Panc1 (cell line): ENCODE results near the gene DAPK2. TPM values are rescaled to one million over a fixed set of nuclear protein-coding genes. Genes with fewer than 3 reads are reported as not detected.

Source experiments
- ATAC-seq: fragments of 200-7000 bp; cut with Tn5 transposase; 2 replicates; pipeline ENCODE4 v1.9.1; 2020; ENCODE audit warnings: mild to moderate bottlenecking, moderate library complexity
- BruUV-seq: library from RNA; stranded (reverse); fragments of 400-500 nt; replicated peaks from 2 replicates; lab custom pipeline; 2021; lab: Mats Ljungman, UMichigan
- CTCF ChIA-PET: fragments of 300-600 bp; sonication (Branson Sonifier 250); formaldehyde crosslinking; loops from one replicate; lab custom pipeline; 2022; ENCODE audit warnings: antibody characterized with exemption; lab: Charles Lee
- POLR2A ChIA-PET: fragments of 300-600 bp; sonication (Branson Sonifier 250); formaldehyde crosslinking; loops from one replicate; lab custom pipeline; 2022; ENCODE audit warnings: antibody characterized with exemption; lab: Charles Lee
- DNase-seq: peaks from one replicate; pipeline ENCODE4 v3.0.0-alpha.2; 2010; ENCODE audit warnings: low read depth, low spot score
- H3K27ac ChIP-seq: 2 replicates; pipeline ENCODE4 v1.5.1; 2011; ENCODE audit warnings: mild to moderate bottlenecking, low read length, inconsistent platforms
- H3K27me3 ChIP-seq: fragments of 200-500 bp; sonication (Bioruptor generic); 2 replicates; pipeline ENCODE4 v1.6.0; 2014; ENCODE audit warnings: low read length, inconsistent platforms; ENCODE audit not compliant: control insufficient read depth, insufficient read depth
- H3K36me3 ChIP-seq: fragments of 200-500 bp; sonication (Bioruptor generic); 2 replicates; pipeline ENCODE4 v1.5.1; 2014; ENCODE audit warnings: inconsistent platforms, mild to moderate bottlenecking, low read length, moderate library complexity; ENCODE audit not compliant: control insufficient read depth, insufficient read depth
- H3K4me1 ChIP-seq: 2 replicates; pipeline ENCODE4 v1.5.1; 2011; ENCODE audit warnings: inconsistent platforms, mild to moderate bottlenecking, low read length, moderate library complexity; ENCODE audit not compliant: control insufficient read depth, insufficient read depth
- H3K4me3 ChIP-seq, 2 experiments: 2 replicates each; pipeline ENCODE4 v1.5.1; 2011 to 2012; ENCODE audit warnings: low read depth in 2 of 2, low read length in 2 of 2, mild to moderate bottlenecking in 2 of 2, inconsistent platforms in 1 of 2, moderate library complexity in 1 of 2
- H3K9me3 ChIP-seq: fragments of 200-500 bp; sonication (Bioruptor generic); 2 replicates; pipeline ENCODE4 v1.5.1; 2014; ENCODE audit warnings: low read depth, mild to moderate bottlenecking, inconsistent platforms, low read length, moderate library complexity; ENCODE audit not compliant: control insufficient read depth, insufficient read depth
- POLR2AphosphoS5 ChIP-seq: IDR thresholded peaks from 2 replicates; pipeline ENCODE4 v1.6.1; 2012; ENCODE audit warnings: mild to moderate bottlenecking, low read depth, low read length, moderate library complexity
- SIN3A ChIP-seq: IDR thresholded peaks from 2 replicates; pipeline ENCODE4 v1.6.1; 2012; ENCODE audit warnings: low read depth, mild to moderate bottlenecking, low read length, moderate library complexity, borderline replicate concordance; ENCODE audit not compliant: insufficient read depth
- TCF7L2 ChIP-seq: IDR thresholded peaks from 2 replicates; pipeline ENCODE4 v1.6.1; 2011; ENCODE audit warnings: mild to moderate bottlenecking, low read depth, low read length, inconsistent platforms
- in situ Hi-C: cut with HindIII; loops from 2 replicates; pipeline ENCODE4 v1.10.0; 2016; ENCODE audit warnings: low sequenced_read_pairs, low pct_unique_long_range_greater_than_20kb
- intact Hi-C: fragments of 100-400 bp; cut with micrococcal nuclease; formaldehyde crosslinking; loops from one replicate; pipeline ENCODE4 v1.10.0; 2022; ENCODE audit not compliant: unreplicated experiment
- total RNA-seq: library from RNA; stranded (reverse); gene quantifications from one replicate; pipeline ENCODE4 v1.2.1, GENCODE V29; 2021; ENCODE audit not compliant: unreplicated experiment
- TF ChIP-seq, protein P1 (sequence below), 2 experiments: IDR thresholded peaks; 2 replicates each; pipeline ENCODE4 v1.6.1; 2011 to 2012; ENCODE audit warnings: low read depth in 2 of 2, control low read depth in 1 of 2, low read length in 1 of 2, mild to moderate bottlenecking in 1 of 2, moderate library complexity in 1 of 2; ENCODE audit not compliant: insufficient read depth in 1 of 2
- TF ChIP-seq, protein P2 (sequence below): fragments of 450-650 bp; IDR thresholded peaks from 2 replicates; pipeline ENCODE4 v1.5.1; 2017; ENCODE audit warnings: mild to moderate bottlenecking

The DAPK2 gene
- total RNA-seq, 1 experiment from 2014 or later = 10.2 TPM

- in situ Hi-C loops (no loop called here), intact Hi-C loops (no loop called here)
- POLR2A ChIA-PET = no interaction called here
- TF ChIP-seq, protein P1, sequence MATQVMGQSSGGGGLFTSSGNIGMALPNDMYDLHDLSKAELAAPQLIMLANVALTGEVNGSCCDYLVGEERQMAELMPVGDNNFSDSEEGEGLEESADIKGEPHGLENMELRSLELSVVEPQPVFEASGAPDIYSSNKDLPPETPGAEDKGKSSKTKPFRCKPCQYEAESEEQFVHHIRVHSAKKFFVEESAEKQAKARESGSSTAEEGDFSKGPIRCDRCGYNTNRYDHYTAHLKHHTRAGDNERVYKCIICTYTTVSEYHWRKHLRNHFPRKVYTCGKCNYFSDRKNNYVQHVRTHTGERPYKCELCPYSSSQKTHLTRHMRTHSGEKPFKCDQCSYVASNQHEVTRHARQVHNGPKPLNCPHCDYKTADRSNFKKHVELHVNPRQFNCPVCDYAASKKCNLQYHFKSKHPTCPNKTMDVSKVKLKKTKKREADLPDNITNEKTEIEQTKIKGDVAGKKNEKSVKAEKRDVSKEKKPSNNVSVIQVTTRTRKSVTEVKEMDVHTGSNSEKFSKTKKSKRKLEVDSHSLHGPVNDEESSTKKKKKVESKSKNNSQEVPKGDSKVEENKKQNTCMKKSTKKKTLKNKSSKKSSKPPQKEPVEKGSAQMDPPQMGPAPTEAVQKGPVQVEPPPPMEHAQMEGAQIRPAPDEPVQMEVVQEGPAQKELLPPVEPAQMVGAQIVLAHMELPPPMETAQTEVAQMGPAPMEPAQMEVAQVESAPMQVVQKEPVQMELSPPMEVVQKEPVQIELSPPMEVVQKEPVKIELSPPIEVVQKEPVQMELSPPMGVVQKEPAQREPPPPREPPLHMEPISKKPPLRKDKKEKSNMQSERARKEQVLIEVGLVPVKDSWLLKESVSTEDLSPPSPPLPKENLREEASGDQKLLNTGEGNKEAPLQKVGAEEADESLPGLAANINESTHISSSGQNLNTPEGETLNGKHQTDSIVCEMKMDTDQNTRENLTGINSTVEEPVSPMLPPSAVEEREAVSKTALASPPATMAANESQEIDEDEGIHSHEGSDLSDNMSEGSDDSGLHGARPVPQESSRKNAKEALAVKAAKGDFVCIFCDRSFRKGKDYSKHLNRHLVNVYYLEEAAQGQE (IDR thresholded peaks at IDR 0.05; ENCODE audit: insufficient read depth in 1 of 2, low read depth in 2 of 2, low read length in 1 of 2) = no peak
- TF ChIP-seq SIN3A (no peak), POLR2AphosphoS5 (no peak), TCF7L2 (no peak)
- TF ChIP-seq, protein P2, sequence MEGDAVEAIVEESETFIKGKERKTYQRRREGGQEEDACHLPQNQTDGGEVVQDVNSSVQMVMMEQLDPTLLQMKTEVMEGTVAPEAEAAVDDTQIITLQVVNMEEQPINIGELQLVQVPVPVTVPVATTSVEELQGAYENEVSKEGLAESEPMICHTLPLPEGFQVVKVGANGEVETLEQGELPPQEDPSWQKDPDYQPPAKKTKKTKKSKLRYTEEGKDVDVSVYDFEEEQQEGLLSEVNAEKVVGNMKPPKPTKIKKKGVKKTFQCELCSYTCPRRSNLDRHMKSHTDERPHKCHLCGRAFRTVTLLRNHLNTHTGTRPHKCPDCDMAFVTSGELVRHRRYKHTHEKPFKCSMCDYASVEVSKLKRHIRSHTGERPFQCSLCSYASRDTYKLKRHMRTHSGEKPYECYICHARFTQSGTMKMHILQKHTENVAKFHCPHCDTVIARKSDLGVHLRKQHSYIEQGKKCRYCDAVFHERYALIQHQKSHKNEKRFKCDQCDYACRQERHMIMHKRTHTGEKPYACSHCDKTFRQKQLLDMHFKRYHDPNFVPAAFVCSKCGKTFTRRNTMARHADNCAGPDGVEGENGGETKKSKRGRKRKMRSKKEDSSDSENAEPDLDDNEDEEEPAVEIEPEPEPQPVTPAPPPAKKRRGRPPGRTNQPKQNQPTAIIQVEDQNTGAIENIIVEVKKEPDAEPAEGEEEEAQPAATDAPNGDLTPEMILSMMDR = no peak
- Histone ChIP-seq H3K4me1 (peaks cover 2% of the 10 kb centered on the region), H3K27me3 (no peaks in the 10 kb centered on the region), H3K4me3 (no peak overlapping the region), H3K27ac (no peak overlapping the region), H3K36me3 (no peaks in the 10 kb centered on the region), H3K9me3 (peaks cover 3% of the 10 kb centered on the region; the same call in 1 of the 2 replicates)
- CTCF ChIA-PET = interaction anchor here (0.6 kb wide), 1 partner anchor 97 kb away, joined by 11 read pairs; no protein-coding TSS in a partner anchor
- ATAC-seq (no peak), DNase-seq (no peak)
- no TSS peak for BruUV-seq
These were observed 23.7 kb downstream of the DAPK2 start for GRCh38 chr15:64022571-64022970.

GRCh38 chr15:64019764-64020163 lies 26.5 kb downstream of the DAPK2 start:
- H3K4me3 ChIP-seq = no peak overlapping the region

More at GRCh38 chr15:64019764-64020163, 26.5 kb downstream of the DAPK2 start:
- Histone ChIP-seq H3K9me3 (peaks cover 3% of the 10 kb centered on the region; the same call in 1 of the 2 replicates), H3K27me3 (no peaks in the 10 kb centered on the region), H3K36me3 (no peaks in the 10 kb centered on the region), H3K27ac (no peak overlapping the region), H3K4me1 (peaks cover 11% of the 10 kb centered on the region)
- no TSS peak for BruUV-seq
- intact Hi-C loops = no loop called here
- ChIA-PET POLR2A (no interaction called here), CTCF (no interaction called here)
- no peak for TF ChIP-seq SIN3A
- TF ChIP-seq, protein P2 = no peak
- TF ChIP-seq, protein P1 (IDR thresholded peaks at IDR 0.05; ENCODE audit: insufficient read depth in 1 of 2, low read depth in 2 of 2, low read length in 1 of 2) = no peak
- no peak for TF ChIP-seq POLR2AphosphoS5
- no peak for TF ChIP-seq TCF7L2
- in situ Hi-C loops = no loop called here
- DNase-seq = peak; percentile 62
- ATAC-seq = peak; percentile 32; the same call in 1 of the 2 replicates
